Measurements from ENCODE around the gene SFXN5.
"Not testable (repeated sequence)": the region's sequence is repeated elsewhere in the genome, so short reads cannot be mapped to it uniquely, and the experiment has no call there.

Gene SFXN5

DNA sequence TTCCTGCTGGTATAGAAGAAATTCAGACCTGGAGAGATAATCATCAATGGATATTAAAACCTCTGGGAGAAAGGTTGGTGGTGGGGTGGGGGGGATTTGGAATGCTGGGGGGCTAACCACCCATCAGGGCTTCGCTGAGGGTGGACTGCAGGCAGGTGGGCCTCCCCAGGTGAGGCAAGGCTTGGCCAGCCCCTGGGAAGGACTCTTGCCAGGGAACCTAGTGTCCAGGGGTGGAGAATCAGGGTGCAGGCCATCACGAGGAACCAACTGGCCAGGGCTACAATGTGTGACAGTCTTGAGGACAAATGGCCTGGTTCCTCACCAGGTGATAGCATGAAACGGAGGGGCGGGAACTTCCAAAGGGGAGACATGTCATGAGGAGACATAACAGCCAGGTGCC is 29.4 kb upstream of the SFXN5 start:
- no peak for DNase-seq

DNA sequence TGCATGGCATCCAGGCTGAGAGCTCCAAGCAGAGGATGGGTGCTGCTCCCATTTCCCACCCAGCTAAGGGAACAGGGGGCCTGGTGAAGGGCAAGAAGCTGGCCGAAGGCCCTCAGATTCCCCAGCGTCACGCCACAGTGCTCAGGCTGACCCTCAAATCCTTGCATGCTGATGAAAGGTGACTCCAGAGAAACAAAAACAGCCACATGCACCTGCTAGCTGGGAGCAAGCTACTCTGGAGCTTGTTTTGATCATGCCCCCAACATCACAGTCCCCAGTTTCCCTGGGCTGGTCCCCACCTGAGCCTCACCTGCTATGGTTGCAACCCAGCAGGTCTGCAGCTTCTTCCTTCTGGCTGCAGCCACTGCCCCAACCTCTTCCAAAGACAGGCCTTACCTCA is 28.0 kb upstream of the SFXN5 start:
- no peak for DNase-seq

DNA sequence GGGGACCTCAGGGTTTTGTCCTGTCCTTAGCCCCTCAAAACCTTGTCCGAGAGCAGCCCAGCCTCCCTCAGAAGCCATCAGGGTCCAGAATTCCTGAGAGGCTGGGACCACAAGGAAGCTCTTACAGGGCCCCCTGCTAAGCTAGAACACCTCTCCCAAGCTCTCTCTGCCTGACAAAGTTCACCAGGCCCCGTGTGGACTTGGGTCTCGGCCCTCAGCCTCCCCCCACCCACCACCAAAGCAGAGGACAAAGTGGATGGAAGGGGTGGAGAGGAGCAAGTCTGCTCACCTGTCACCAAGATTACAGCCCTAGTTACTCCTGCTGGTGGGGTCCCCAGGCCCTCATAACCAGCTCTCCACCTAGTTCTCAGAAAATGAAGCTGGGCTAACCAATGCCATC is 24.4 kb upstream of the SFXN5 start:
- no peak for DNase-seq

DNA sequence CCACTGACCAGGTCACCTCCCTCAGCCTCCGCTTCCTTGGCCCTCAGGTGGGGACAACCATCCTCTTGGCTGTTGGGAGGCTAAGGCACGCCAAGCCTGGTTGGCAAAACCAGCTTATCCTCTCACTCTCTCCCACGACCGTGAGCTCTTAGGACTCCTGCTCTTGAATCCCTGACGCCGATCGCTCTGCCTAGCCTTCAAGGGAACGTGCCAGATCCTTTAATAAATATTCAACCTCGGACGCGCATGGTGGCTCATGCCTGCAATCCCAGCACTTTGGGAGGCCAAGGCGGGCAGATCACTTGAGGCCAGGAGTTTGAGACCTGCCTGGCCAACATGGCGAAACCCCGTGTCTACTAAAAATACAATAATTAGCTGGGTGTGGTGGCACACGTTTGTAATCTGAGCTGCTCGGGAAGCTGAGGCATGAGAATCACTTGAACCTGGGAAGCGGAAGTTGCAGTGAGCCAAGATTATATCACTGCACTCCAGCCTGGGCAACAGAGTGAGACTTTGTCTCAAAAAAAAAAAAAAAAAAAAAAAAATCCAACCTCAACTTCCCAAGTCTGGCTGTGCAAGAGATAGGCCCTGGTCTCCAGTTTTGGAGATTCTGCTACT is 22.2 kb upstream of the SFXN5 start:
- DNase-seq: not testable (repeated sequence)

DNA sequence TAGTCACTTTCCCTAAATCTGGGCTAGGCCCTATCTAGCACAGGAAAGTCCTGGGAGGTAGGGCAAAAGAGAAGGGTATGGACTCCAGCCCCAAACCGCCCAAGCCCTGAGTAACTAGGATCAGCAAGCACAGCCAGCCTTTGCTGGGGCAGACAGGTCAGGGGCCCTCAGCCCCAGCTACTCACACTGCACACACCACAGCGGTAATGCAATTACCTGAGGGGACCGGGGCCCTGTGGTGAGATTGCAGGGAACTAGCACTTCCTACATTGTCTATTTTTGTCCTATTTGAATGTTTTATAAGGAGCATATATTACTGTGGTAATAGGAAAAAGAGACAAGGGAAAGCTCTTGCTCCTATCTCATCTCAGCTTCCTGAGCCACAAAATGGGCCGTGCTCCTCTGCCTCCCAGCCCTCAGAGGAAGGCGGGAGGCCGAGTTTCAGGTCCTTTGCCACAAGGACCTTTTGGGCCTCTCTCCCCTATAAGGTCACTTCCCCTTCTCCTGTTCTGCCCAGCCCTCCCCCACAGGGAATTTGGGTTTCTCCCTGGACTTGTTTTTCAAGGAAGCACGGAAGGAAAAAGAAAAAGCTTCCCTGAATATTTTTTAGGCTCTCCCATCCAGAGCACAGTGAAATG is 20.8 kb upstream of the SFXN5 start:
- DNase-seq: no peak

DNA sequence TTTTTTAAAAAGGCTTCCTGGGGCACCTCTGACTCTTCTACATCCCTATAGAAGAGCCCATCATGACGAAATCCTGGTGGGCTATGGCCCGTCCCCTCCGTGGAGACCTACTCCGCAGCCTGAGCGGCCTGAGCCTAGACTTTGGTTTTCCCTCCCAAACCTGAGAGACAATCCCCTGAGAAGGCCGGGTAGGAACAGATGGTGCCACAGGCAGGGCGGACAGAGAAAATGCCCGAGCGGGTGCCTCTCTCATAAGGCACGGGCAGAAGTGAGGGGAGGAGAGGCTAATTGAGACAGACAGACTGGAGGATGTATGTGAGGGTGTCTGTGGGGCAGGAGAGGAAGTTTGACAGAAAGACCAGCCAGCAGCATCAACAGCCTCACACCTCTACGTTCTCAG is 20.2 kb upstream of the SFXN5 start:
- no peak for DNase-seq

DNA sequence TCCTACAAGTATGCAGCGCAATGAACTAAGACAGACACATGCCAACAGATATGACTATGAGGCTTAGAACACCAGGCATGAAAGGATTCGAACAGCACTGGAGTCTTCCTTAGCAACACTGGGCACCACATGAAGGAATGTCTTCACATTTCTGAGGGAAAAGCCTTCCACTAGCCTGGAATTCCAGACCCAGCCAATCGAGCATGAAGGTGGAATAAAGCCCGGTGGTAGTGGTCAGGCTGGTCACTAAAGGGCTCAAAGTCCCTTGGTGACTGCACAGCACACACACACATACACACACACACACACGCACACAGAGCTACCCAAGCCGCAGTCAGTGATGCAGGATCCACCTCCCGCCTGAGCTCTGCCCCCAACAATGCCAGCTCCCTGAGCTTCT is 19.7 kb upstream of the SFXN5 start:
- DNase-seq: no peak

DNA sequence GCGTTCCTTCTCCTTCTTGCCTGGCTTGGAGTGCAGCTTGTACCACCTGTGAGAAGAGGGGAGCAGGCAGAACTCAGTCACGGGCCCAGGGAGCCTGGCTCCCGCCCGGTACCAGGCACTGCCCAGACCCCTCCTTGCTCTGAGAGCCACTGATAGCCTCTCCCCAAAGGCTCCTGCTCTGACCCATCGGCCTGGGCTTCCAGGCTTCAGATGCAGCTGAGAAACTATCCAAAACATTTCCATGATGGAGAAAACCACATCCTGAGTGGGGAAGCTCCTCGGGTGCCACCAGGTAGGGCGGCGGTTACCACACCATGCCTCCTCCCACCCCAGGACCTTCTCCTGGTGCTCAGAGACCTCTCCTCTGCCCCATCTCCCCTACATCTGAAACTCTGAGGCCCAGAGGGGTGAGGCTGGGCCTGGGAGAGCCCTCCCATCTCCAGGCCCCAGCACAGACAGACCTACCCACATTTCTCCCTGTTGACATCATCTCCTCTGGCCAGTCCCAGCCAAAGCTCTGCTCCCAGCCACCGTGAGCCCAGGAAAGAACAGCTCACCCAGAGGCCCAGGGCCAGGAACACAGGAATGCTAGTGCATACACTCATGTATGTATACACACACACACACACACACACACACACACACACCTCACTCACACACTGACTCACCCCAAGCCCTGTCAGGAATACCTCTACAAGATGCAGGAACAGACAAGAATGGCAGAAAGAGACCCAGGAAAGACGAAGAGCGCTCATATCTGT is 17.9 kb upstream of the SFXN5 start:
- no peak for DNase-seq

DNA sequence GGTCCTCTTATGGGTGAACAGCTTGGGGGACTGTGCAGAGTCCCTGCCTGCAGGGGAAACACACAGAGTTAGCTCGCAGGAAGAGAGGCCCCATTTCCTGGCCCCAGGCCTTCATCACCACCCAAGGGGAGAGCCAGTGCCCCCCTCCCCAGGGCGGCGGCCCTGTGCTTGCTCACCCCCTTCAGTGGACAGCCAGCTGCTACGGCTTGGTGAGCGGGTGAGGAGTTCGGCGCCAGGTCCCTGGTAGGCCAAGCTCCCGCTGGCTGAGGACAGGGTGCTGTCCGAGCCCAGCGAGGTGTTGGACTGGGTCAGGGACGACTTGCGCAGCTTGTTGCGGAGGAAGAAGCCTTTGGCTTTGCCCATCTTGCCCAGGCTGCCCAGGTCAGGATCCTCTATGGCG is 17.2 kb upstream of the SFXN5 start:
- DNase-seq: no peak

DNA sequence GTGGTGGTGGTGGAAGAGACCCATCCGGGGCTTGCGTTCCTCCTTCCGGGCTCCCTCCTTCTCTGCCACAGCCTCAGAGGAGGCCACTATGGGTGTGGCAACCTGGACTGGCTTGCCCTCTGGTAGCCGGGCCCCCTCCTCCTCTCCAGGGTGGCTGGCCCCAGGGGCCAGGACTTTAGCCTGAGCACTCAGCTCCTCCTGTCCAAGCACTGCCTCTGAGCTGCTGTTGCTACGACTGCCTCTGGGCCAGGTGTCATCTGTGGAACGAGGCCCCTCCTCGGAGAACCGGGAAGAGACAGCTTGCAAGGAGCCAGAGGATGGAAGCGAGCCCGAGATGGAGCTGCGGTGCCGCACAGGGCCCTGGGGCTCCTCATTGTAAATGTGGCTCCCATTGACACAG is 16.7 kb upstream of the SFXN5 start:
- no peak for DNase-seq

DNA sequence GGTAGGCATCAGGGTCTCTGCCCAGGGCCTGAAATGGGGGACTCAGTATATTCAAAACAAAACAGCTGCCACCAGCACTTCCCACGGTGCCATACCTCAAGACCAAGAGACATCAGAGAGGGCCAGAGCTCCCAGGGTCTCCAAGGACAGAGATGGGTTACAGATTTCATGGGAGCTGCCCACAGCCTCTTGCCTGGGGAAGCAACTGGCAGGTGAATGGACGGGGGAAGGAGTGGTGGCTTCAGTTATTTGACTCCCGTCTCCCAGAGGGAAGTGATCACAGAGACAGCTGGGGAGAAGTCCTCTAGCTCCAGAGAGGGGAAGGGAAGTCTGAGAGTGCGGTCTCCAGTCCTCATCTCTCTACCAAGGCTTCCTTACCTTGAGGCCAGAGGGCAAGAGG is 15.8 kb upstream of the SFXN5 start:
- no peak for DNase-seq

DNA sequence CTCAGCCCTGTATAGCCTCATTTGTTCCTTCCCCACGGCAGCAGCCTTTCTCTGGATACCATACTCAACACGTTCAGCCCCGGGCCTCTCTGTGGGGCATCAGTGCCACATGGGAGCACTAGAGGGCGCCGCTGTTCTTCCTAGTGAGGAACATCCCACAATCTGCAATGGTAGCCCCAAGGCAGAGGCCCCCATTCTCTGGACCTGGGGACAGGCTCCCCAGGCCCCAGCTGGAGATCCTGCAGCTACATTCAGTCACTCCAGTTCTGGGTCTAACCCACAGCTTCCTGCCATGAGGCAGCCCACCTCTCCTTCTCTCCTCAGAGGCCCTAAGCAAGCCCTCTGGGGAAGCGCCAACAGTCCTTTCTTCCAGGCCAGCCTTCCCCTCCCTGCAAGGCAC is 14.2 kb upstream of the SFXN5 start:
- no peak for DNase-seq

DNA sequence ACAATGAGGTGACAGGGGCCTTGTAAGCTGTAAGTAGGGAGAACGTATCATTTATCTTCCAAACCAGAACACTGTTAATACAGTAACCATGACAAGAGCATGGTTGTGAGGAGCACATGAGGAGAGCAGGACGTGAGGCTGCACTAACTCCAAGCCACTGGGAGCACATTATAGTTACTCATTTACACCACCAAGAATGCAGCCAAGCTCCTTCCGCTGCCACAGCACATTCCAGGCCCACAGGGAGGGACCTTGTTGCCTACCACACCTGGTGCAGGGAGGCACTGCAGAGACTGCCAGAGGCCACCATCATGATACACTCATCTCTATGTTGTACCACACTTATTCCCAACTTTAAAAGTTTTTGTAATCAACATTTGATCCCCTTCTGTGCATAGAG is 13.5 kb upstream of the SFXN5 start:
- DNase-seq: no peak

DNA sequence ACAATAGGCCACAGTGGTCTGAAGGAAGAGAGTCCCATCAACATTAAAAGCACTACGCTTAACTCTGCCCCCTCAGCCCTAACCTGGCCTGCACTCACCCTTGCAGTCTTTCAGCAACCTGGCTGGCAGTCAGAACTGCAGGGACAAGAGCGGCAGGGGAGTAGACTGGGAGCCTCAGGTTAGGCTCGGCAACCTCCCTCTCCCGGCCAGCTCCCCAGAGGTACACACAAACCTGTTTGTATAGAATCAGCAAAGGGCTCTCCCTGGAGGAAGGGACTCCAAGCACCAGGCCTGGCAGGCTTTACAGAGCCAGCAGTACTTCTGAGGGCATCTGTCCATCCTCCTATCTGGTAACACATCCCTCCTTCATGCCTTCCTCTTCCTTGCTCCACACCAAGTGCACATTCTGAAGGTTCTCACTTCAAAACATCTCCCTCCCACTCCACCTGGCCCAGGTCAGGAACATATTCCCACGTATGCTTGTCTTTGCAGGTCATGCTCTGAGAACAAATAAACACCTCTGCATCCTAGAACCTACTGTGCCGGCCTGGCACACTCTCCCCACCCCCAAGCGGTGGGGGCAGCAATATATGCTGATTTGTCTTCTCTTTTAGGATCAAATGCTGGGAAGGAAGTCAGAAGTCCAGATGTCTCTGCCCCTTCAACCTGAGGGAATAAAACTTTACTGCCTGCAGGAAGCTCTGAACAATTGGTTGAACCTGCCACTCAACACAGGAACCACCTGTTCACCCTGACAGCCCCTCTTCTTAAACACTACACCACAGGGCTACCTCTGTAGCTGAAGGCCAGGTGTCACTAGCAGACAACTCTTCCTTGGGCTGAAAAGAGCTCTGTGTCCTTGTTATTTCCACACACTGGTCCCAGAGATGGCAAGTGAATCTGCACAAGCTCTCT is 12.6 kb upstream of the SFXN5 start:
- DNase-seq: no peak

DNA sequence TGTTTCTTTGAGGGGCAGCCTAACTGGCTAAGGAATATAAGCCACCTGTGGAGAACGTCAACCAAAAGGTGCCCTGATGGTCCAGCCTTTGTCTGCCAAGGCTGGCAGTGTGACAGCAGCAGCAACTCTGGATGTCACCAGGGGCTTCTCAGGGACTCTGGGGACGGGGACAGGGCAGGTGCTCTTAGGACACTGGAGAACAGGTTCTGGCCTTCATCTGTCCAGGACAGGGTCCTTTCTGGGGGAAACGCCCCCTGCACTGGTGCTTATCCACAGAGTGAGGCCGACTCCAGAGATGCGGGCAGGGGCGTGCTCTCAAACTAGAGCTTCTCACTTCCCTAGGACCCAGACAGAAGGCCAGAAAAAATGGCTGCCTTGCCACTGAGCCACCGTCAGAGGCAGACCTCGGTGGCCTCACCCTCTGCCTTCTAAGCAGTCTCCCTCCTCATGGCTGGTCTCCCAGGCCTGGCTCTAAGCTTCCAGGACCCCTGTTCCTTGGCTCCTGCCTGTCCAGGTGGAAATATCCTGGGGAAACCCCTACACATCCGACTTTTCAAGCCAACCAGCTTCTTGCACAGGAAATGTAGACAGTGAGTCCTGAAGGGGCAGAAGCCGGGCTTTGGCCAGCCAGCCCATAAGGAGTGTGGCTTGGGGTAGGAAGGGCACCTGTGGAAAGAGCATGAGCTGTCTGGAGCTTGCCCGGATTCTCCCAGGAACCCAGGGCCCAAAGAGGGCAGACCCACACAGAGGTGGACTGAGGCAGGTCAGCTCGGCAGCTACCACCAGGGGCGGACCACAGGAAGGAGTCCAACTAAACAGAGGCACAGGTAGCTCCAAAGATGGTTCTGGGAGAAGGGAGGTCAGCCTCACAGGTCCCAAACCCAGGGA is 11.3 kb upstream of the SFXN5 start:
- DNase-seq: no peak

DNA sequence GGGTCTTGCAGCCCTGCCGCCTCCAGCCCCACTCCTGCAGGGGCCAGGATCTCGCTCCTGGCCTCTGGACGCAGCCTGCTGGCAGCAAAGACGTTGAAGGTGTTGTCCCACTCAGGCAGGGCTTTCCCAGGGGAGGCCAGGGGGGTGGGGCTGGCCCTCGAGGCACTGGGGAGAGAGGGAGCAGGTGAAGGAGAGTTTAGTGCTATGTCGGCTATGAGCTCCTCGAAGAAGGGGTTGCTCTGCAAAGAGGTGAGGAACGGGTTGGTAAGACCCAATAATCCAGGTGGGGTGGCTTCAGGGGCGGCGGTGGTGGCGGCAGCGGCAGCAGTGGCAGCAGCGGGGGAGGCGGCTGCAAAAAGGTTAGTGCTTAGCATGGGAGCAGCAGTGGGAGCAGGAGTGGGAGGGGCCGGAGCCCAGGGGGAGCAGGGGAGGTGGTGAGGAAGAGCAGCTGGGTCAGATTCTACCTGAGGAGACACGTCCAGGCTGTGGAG is 9.7 kb upstream of the SFXN5 start:
- no peak for DNase-seq

DNA sequence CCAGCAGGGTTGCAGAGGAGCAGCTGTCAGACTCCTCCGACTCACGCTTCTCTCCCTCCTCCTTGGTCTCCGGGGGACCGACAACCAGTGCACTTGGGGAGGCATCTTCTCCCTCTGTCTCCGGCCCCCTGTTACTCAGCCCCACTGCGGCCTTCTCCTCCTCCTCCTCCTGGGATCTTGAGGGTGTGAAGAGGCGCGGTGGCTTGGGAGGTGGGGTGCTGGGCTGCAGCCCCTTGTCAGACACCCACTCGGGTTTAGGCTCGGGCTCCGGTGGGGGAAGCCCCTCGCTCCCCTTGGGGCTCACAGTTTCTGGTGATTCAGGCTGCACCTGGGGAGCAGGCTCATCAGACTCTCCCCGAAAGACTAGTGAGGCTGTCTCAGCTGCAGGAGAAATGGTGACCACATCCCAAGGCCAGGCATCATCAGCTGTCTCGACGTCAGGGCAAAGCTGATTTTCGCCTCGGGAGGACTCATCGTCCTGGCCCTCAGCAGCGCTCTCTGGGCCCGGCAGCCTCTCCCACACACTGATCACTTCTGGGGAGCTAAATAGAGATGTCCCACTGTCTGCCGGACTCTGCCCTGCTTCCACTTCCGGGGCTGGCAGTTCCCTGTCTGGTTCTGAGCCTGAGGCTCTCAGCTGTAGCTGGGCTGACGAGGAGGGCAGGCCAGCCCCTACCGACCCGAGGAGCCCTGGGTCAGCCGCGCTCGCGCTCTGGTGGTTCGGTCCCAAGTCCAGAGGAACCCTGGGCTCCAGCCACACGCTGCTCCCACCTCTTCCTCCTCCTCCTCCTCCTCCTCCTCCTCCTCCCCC is 9.0 kb upstream of the SFXN5 start:
- no peak for DNase-seq

DNA sequence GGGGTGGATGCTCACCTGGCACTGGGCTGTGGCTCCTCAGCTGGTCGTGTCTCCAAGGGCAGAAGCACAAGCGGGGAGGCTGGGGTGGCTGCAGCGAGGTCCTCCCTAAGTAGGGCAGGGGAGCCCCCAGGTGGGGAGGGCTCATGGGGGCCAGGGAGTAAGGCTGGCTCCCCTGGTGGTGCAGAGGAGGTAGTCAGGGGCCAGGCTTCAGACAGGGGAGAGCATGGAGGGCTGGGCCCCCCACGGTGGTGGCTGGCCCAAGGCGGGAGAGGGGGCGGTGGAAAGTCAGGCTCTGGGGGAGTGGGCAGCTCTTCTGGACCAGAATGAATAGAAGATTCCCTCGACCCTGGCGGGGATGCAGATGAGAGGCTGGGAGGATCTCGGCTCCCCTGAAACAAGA is 8.1 kb upstream of the SFXN5 start:
- DNase-seq: no peak

DNA sequence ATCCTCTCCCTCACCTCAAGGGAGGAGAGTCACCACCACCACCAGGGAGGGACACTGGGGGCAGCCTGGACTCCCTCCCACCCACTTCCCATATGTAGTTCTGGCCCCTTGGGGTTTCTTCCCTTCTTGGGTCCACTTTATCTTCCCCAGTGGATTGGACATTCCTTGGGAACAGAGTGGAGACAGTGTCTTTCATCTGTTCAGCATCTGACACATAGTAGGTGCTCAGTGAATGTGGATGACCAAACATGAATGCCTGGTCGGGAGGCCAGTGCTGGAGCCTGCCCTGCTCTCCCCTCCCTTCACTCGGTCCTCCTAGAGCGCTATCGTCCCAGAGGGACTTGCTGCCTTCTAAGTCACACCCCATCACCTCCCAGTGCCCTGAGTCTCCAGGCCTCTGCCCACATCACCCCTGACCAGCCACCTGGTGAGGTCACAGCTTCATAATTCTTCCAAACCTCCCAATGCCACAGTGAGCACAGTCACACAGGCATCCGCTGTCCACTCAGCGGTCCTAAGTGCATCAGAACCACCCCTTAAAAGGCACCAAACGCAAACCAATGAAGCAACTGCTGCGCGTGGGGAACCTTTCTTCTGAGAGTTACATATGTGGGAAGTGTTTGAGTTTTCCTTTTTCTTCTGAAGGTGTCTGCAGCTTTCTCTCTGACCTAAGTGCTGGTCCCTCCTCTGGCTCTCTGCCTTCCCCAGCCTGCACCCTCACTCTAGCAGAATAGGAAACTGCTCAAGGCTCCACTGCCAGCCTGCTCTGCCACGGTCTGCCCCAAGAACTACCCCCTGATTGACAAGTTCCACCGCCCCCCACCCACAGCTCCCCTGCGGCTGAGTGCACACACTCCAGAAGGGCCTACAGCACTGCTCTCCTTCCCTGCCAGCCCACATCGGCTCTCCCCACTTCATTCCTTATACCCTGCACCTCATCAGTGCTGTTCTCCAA is 7.2 kb upstream of the SFXN5 start:
- DNase-seq: no peak

DNA sequence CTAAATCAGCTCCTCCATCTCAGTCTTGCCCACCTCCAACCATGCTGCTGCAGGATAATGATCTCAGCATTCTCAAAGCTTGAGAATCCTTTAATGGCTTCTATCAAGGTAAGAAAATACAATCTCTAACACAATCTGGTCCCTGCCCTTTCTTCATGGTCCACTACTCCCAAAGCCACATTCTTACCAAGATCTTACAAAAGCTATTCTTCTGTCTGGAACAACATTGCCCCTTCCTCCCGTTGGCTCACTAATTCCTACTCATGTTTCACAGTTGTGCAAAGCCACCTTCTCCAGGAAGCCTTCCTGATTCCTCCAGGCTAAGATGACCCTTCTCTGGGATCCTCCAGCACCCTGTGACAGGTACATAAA is 5.9 kb upstream of the SFXN5 start:
- DNase-seq: no peak
